ENCODE results near the gene SCYGR2. TPM values are rescaled to one million over a fixed set of nuclear protein-coding genes. Genes with fewer than 3 reads are reported as not detected.

Gene SCYGR2
- total RNA-seq, 1 donor, result not detected

GRCh38 chr2:227612546-227613271 lies 14.0 kb downstream of the SCYGR2 start:
- no peak for DNase-seq (ENCODE audit: low read depth in 2 of 3, low spot score in 2 of 3)

- DNase-seq (ENCODE audit: low read depth in 2 of 3, low spot score in 2 of 3), result no peak
Observed at GRCh38 chr2:227613272-227613660, 14.6 kb downstream of the SCYGR2 start.

- DNase-seq (ENCODE audit: low read depth in 2 of 3, low spot score in 2 of 3), result no peak
Observed at GRCh38 chr2:227614246-227614645, 15.6 kb downstream of the SCYGR2 start.

- DNase-seq (ENCODE audit: low read depth in 2 of 3, low spot score in 2 of 3), result no peak
Observed at GRCh38 chr2:227614740-227615139, 16.0 kb downstream of the SCYGR2 start, which contains the start of gene SCYGR3. Gene SCYGR3, minus strand, starts transcription at chr2:227614840. Its CDS starts 0 bp downstream, at chr2:227614840.

- DNase-seq (ENCODE audit: low read depth in 2 of 3, low spot score in 2 of 3), result no peak
Observed at GRCh38 chr2:227615181-227615580, 16.5 kb downstream of the SCYGR2 start.

- DNase-seq (ENCODE audit: low read depth in 2 of 3, low spot score in 2 of 3), result no peak
Observed at GRCh38 chr2:227615906-227616305, 17.2 kb downstream of the SCYGR2 start.

- DNase-seq (ENCODE audit: low read depth in 2 of 3, low spot score in 2 of 3), result no peak
Observed at GRCh38 chr2:227616631-227617030, 17.9 kb downstream of the SCYGR2 start.

GRCh38 chr2:227617316-227618230 lies 18.9 kb downstream of the SCYGR2 start, which contains the start of gene SCYGR4:
Gene SCYGR4, plus strand, starts transcription at chr2:227617498. Its CDS starts 0 bp downstream, at chr2:227617498.
- no peak for DNase-seq (ENCODE audit: low read depth in 2 of 3, low spot score in 2 of 3)

GRCh38 chr2:227623226-227623625 lies 24.5 kb downstream of the SCYGR2 start:
- no peak for DNase-seq (ENCODE audit: low read depth in 2 of 3, low spot score in 2 of 3)

- no peak for DNase-seq (ENCODE audit: low read depth in 2 of 3, low spot score in 2 of 3)
Observed at GRCh38 chr2:227625420-227625819, 26.7 kb downstream of the SCYGR2 start.

- no peak for DNase-seq (ENCODE audit: low read depth in 2 of 3, low spot score in 2 of 3)
Observed at GRCh38 chr2:227626580-227627151, 28.0 kb downstream of the SCYGR2 start.

GRCh38 chr2:227627769-227628168 lies 29.1 kb downstream of the SCYGR2 start:
- no peak for DNase-seq (ENCODE audit: low read depth in 2 of 3, low spot score in 2 of 3)

- no peak for DNase-seq (ENCODE audit: low read depth in 2 of 3, low spot score in 2 of 3)
Observed at GRCh38 chr2:227629435-227629834, 30.7 kb downstream of the SCYGR2 start.

GRCh38 chr2:227630322-227630721 lies 31.6 kb downstream of the SCYGR2 start:
- DNase-seq (ENCODE audit: low read depth in 2 of 3, low spot score in 2 of 3), result no peak

- no peak for DNase-seq (ENCODE audit: low read depth in 2 of 3, low spot score in 2 of 3)
Observed at GRCh38 chr2:227632827-227633226, 34.1 kb downstream of the SCYGR2 start.

GRCh38 chr2:227634201-227634600 lies 35.5 kb downstream of the SCYGR2 start:
- DNase-seq (ENCODE audit: low read depth in 2 of 3, low spot score in 2 of 3), result no peak

- DNase-seq (ENCODE audit: low read depth in 2 of 3, low spot score in 2 of 3), result no peak
Observed at GRCh38 chr2:227642656-227643055, 44.0 kb downstream of the SCYGR2 start.

- DNase-seq (ENCODE audit: low read depth in 2 of 3, low spot score in 2 of 3), result no peak
Observed at GRCh38 chr2:227643990-227644551, 45.4 kb downstream of the SCYGR2 start.

Data from hematopoietic multipotent progenitor cell (in vitro differentiated cells).